ENCODE data around the gene OLFML2A. TPM values are rescaled to one million over a fixed set of nuclear protein-coding genes. Genes with fewer than 3 reads are reported as not detected.
A peak's percentile ranks its signal among the peaks of the same experiment; 100 is the strongest.

Gene OLFML2A
- total and polyA plus RNA-seq, 10 donors, result 3.0 to 187 (median 117) TPM

- DNase-seq, result no peak
- peak overlapping the region in 4 of 8 donors; percentile 6 to 75 (median 36) for H3K27ac ChIP-seq
- intact Hi-C loops (cut with DNase I; ENCODE audit: low total_unique reads), result no loop called here
These were observed 28.3 kb downstream of the OLFML2A start for GRCh38 chr9:124805186-124805585.

GRCh38 chr9:124808246-124808956 is 31.5 kb downstream of the OLFML2A start:
- no peak for DNase-seq
- no peak overlapping the region for H3K4me3 ChIP-seq
- intact Hi-C loops (cut with DNase I; ENCODE audit: low total_unique reads), result no loop called here
- 86 to 94% (median 90%) methylated on average over 12 of the region's 12 CpGs for WGBS, 5 donors
- peaks cover 0 to 61% (median 8%) of the 10 kb centered on the region in 6 donors for H3K4me1 ChIP-seq
- no peaks in the 10 kb centered on the region for H3K9me3 ChIP-seq
- H3K36me3 ChIP-seq, result peaks cover 0 to 34% (median 0%) of the 10 kb centered on the region in 6 donors
- no peak for TF ChIP-seq POLR2A (IDR thresholded peaks at IDR 0.05)
- TF ChIP-seq CTCF (IDR thresholded peaks at IDR 0.05 in 8 of 11, conservative IDR thresholded peaks at IDR 0.05 in 3 of 11), result no peak
- TF ChIP-seq POLR2AphosphoS5 (IDR thresholded peaks at IDR 0.05), result no peak
- H3K27ac ChIP-seq, result peak overlapping the region in 5 of 8 donors; percentile 44 to 68 (median 57)
- no peaks in the 10 kb centered on the region for H3K27me3 ChIP-seq (replicated peaks in 1 of 7)

More at GRCh38 chr9:124805186-124805585, 28.3 kb downstream of the OLFML2A start:
- peaks cover 0 to 16% (median 0%) of the 10 kb centered on the region in 6 donors for H3K36me3 ChIP-seq
- no peaks in the 10 kb centered on the region for H3K27me3 ChIP-seq (replicated peaks in 1 of 7)
- H3K4me1 ChIP-seq, result peaks cover 4 to 73% (median 24%) of the 10 kb centered on the region in 6 donors
- no peak overlapping the region for H3K4me3 ChIP-seq
- 43 to 60% (median 57%) methylated on average over 4 of the region's 4 CpGs for WGBS, 5 donors
- TF ChIP-seq POLR2A (IDR thresholded peaks at IDR 0.05) (no peak), CTCF (IDR thresholded peaks at IDR 0.05 in 8 of 11, conservative IDR thresholded peaks at IDR 0.05 in 3 of 11) (no peak), POLR2AphosphoS5 (IDR thresholded peaks at IDR 0.05) (peak in 1 of 3 donors; percentile 44)
- H3K9me3 ChIP-seq, result no peaks in the 10 kb centered on the region

GRCh38 chr9:124809211-124809610 is 32.3 kb downstream of the OLFML2A start:
- 75 to 91% (median 80%) methylated on average over 6 of the region's 6 CpGs for WGBS, 5 donors
- H3K4me3 ChIP-seq, result no peak overlapping the region
- no peaks in the 10 kb centered on the region for H3K27me3 ChIP-seq (replicated peaks in 1 of 7)
- TF ChIP-seq CTCF (IDR thresholded peaks at IDR 0.05 in 8 of 11, conservative IDR thresholded peaks at IDR 0.05 in 3 of 11) (no peak), POLR2A (IDR thresholded peaks at IDR 0.05) (no peak), POLR2AphosphoS5 (IDR thresholded peaks at IDR 0.05) (no peak)
- H3K4me1 ChIP-seq, result peaks cover 0 to 61% (median 8%) of the 10 kb centered on the region in 6 donors
- intact Hi-C loops (cut with DNase I; ENCODE audit: low total_unique reads), result no loop called here
- no peak for DNase-seq
- H3K36me3 ChIP-seq, result peaks cover 0 to 29% (median 0%) of the 10 kb centered on the region in 6 donors
- no peaks in the 10 kb centered on the region for H3K9me3 ChIP-seq
- H3K27ac ChIP-seq, result peak overlapping the region in 4 of 8 donors; percentile 6 to 68 (median 55)

- TF ChIP-seq POLR2A (IDR thresholded peaks at IDR 0.05) (no peak), POLR2AphosphoS5 (IDR thresholded peaks at IDR 0.05) (peak in 1 of 3 donors; percentile 18)
- intact Hi-C loops (cut with DNase I; ENCODE audit: low total_unique reads), result no loop called here
- H3K4me3 ChIP-seq, result no peak overlapping the region
- H3K4me1 ChIP-seq, result peaks cover 0 to 61% (median 8%) of the 10 kb centered on the region in 6 donors
- H3K9me3 ChIP-seq, result no peaks in the 10 kb centered on the region
- no peaks in the 10 kb centered on the region for H3K27me3 ChIP-seq (replicated peaks in 1 of 7)
- peak overlapping the region in 5 of 8 donors; percentile 6 to 68 (median 49) for H3K27ac ChIP-seq
- no peak for DNase-seq
- 91 to 97% (median 92%) methylated on average over 52 to 60 of the region's 60 CpGs for WGBS, 5 donors
- H3K36me3 ChIP-seq, result peaks cover 0 to 26% (median 0%) of the 10 kb centered on the region in 6 donors
These were observed 33.0 kb downstream of the OLFML2A start for GRCh38 chr9:124809741-124810500.

Measured in spleen (tissue), 11 donors.